NCI-H1105 treated with DMSO at 0.1 percent for 48 hours (cell line): ENCODE results near the gene DERA.

Experiments
- DNase-seq: peaks from one replicate; lab custom pipeline; 2025; lab: John Stamatoyannopoulos, UW

Gene DERA

DNA sequence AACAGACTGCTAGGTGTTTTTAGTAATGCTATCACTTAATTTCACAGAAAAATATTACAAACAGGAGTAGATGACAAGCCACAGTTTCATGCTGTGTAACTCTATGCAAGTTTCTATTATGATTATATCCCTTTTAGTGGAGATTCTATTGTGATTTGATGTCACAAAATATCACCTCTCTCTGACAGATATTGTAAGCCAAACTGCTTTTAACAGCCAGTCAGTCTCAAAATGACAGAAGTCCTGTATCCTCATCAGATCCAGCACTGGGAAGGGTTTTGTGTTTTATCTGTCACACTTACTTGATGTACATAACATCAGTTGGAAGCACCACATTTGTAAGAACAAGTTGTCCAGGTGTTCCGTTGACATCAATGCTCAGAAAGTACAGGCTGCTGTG lies 164.8 kb downstream of the DERA start:
- no peak for DNase-seq

DNA sequence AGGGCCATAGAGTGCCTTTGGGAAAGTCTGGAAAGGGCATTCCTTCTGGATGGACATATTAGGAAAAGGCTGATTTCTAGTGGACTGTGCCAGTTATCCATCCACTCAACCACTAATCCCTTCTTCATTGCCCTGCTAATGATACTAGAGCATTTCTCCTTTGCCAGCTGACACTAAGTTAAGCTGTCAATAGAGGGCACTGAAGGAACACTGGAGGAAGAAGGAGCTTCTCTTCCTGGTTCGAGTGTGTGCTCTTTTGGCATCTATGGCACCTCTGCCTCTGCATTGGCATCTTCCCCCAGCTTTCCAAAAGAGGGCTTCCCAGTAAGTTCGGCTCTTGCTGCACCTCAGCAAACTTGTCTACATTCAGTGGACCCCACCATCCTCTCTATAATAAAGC lies 165.4 kb downstream of the DERA start:
- DNase-seq = peak; percentile 56

- DNase-seq = no peak
Measured at GRCh38 chr12:16076970-16077522, 165.9 kb downstream of the DERA start.

DNA sequence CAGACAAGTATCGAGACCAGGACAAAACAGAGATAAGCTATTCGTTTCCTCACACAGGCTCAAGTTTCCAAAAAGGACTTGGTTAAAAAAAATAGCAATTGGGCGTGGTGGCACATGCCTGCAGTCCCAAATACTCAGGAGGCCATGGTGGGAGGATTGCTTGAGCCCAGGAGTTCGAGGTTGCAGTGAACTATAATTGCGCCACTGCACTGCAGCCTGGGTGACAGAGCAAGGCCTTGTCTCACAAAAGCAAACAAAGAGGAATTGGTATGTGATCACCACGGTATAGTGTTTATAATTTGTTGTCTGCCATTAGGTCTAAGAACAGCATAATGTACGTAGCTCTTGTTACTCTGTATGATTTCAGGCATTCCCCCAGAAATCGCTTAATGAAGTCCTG lies 175.3 kb downstream of the DERA start:
- DNase-seq = no peak

DNA sequence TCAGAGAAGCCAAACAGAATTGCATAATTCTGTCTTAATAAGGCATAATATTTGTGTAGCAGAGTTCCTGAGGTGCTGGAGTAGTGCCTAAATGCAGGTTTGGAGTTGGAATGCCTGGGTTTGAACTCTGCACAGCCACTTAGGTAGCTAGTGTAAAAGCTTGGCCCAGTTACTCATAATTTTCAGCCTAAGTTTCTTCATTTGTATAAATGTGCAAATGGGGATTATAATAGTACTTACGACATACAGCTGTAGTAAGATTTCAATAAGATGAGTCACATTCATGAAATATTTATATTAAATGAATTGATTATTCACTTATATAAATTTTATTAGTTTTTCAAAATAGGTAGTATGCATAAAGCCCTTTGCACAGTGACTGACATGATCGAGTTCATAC lies 175.8 kb downstream of the DERA start:
- no peak for DNase-seq
